ENCODE data around the gene FAM25A. TPM values are rescaled to one million over a fixed set of nuclear protein-coding genes. Genes with fewer than 3 reads are reported as not detected.
"Not testable (repeated sequence)": the region's sequence is repeated elsewhere in the genome, so short reads cannot be mapped to it uniquely, and the experiment has no call there.

Gene FAM25A
- total RNA-seq, 2 experiments from 2014 or later = not detected

DNA sequence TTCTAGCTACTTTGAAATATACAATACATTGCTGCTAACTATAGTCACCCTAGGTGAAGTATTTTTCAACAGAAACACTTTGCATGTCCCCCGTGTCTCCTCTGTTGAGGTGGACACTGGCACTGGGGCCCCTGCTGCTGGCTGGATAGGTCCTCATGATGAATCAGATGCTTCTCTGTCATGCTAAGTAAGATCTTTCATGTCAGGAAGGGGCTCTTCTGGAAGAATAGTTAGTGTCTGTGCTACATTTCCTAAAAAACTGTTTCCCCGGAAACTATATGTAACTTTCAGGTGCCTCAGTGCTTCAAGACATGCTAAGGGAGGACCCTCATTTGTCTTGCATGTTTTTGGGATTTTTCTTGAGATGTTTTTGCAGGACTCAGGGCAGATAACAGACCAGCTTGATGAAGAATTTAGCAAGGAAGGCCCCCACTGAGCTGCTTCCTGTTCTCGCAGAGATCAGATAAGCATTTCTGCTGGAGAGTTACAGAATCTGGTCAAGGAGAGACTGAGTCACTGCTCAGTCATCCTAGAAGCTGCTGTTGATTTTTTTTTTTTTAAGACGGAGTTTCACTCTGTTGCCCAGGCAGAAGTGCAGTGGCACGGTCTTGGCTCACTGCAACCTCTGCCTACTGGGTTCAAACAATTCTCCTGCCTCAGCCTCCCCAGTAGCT, 5.3 kb downstream of the FAM25A start:
- H3K9me3 Mint-ChIP-seq; H3K4me3 Mint-ChIP-seq; POLR2A ChIA-PET; H3K36me3 Mint-ChIP-seq (ENCODE audit: low read depth); H3K27me3 Mint-ChIP-seq: not testable (repeated sequence)
- DNase-seq = peak; percentile 32
- Mint-ChIP-seq H3K27ac (peak overlapping the region; percentile 77), H3K4me1 (peaks cover 14% of the 10 kb centered on the region)
- CTCF ChIA-PET = interaction anchor here (0.6 to 0.7 kb wide), 2 partner anchors 59 to 294 kb away, joined by 3 to 4 read pairs; no protein-coding TSS in a partner anchor

DNA sequence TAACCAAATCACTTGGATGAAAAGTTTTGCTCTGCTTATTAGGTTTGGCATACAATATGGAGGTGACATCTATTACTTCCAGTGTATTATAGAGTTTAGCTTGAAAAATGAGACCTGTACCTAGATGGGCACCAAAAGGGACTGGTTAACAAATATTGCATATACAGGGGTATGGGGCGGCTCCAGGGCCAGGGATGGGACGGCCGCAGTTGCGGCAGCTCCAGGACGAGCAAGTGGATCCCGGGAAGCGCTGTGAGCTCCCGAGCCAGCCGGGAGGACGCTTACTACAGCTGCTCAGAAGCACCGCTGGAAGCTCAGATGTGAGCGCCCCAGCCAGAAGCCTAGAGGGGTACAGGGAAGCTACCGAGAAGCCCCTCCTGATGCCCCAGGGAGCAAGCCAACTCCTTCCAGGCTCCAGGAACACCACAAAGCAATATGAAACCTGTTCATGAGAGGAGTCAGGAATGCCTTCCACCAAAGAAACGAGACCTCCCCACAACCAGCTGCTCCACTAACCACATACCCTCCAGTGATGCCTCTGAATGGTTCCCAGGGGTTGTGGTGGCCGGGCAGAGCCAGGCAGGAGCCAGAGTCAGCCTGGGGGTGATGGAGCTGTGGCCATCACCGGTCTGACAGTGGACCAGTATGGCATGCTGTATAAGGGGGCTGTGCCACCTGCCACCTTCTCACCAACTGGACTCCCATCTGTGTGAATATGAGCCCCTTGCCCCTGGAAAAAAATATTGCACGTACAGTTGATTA, 6.8 kb downstream of the FAM25A start:
- CTCF ChIA-PET = interaction anchor here (0.6 kb wide), 1 partner anchor 88 kb away, joined by 10 read pairs; no protein-coding TSS in a partner anchor
- H3K27ac Mint-ChIP-seq; POLR2A ChIA-PET; DNase-seq; H3K4me3 Mint-ChIP-seq; H3K27me3 Mint-ChIP-seq; H3K36me3 Mint-ChIP-seq (ENCODE audit: low read depth); H3K9me3 Mint-ChIP-seq: not testable (repeated sequence)
- H3K4me1 Mint-ChIP-seq = peaks cover 14% of the 10 kb centered on the region

DNA sequence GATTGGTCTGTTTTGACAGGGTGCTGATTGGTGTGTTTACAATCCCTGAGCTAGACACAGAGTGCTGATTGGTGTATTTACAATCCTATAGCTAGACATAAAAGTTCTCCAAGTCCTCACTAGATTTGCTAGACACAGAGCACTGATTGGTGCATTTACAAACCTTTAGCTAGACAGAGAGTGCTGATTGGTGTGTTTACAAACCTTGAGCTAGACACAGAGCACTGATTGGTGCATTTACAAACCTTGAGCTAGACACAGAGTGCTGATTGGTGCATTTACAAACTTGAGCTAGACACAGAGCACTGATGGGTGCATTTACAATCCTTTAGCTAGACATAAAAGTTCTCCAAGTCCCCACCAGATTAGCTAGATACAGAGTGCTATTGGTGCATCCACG, 10.3 kb downstream of the FAM25A start:
- DNase-seq; H3K27ac Mint-ChIP-seq; CTCF ChIA-PET; H3K9me3 Mint-ChIP-seq; POLR2A ChIA-PET; H3K36me3 Mint-ChIP-seq (ENCODE audit: low read depth); H3K4me3 Mint-ChIP-seq; H3K4me1 Mint-ChIP-seq: not testable (repeated sequence)
- H3K27me3 Mint-ChIP-seq = peaks cover 18% of the 10 kb centered on the region

DNA sequence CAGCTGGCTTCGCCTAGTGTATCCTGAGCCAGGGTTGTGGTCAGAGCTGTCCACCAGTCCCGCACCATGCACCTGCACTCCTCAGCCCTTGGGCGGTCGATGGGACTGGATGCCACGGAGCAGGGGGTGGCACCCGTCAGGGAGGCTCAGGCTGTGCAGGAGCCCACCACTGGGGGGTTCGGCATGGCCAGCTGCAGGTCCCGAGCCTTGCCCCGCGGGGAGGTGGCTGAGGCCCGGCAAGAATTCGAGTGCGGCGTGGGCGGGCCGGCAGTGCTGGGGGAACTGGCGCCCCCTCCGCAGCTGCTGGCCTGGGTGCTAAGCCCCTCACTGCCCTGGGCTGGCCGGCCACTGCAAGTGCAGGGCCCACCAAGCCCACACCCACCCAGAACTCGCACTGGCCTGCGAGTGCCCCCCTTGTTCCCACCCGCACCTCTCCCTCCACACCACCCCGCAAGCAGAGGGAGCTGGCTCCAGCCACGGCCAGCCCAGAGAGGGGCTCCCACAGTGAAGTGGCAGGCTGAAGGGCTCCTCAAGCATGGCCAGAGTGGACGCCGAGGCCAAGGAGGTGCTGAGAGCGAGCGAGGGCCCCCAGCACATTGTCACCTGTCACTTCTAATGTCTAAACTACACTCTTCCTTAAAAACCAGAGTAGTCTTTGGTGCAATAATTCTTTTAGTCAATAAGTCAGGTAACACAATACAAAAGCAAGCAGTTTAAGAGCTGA, 11.0 kb downstream of the FAM25A start:
- no peak for DNase-seq
- H3K4me1 Mint-ChIP-seq = peaks cover 2% of the 10 kb centered on the region
- no peaks in the 10 kb centered on the region for H3K36me3 Mint-ChIP-seq (ENCODE audit: low read depth)
- no peak overlapping the region for H3K4me3 Mint-ChIP-seq
- H3K27me3 Mint-ChIP-seq = peaks cover 18% of the 10 kb centered on the region
- no peak overlapping the region for H3K27ac Mint-ChIP-seq
- ChIA-PET CTCF (no interaction called here), POLR2A (no interaction called here)
- H3K9me3 Mint-ChIP-seq = peaks cover 5% of the 10 kb centered on the region

DNA sequence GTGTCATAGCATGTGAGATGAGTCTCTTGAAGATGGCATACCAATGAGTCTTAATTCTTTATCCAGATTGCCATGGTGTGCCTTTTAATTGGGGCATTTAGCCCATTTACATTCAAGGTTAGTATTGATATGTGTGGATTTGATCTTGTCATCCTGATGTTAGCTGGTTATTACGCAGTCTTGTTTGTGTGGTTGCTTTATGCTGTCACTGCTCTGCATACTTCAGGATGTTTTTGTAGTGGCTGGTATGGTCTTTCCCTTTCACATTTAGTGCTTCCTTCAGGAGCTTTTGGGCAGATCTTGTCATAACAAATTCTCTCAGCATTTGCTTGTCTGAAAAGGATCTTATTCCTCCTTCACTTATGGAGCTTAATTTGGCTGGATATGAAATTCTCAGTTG, 16.5 kb downstream of the FAM25A start:
- Mint-ChIP-seq H3K9me3 (no peaks in the 10 kb centered on the region), H3K4me3 (no peak overlapping the region)

DNA sequence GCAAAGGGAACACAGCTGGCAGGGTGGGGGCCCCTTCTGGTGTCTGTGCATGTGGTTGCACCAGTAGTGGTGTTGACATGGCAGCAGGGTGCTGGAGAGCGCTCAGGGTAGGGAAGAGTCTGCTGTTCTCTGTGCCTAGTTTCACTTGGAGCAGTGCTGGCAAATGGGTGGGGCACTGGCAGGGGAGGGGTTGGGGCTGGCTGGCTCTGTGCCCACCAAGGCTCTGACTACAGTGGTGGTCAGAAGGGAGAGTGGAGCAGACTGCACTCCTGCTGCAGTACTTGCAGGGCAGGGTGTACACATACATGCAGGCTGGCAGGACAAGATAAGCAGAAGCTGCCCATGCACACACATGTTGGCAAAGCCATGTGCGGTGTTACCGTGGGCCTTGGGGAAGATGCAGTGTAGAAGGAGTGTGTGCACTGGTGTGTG, 18.2 kb downstream of the FAM25A start:
- Mint-ChIP-seq H3K36me3 (ENCODE audit: low read depth) (peaks cover 4% of the 10 kb centered on the region), H3K27me3 (peaks cover 13% of the 10 kb centered on the region), H3K4me1 (no peaks in the 10 kb centered on the region), H3K4me3 (no peak overlapping the region), H3K9me3 (no peaks in the 10 kb centered on the region), H3K27ac (no peak overlapping the region)
- no peak for DNase-seq
- ChIA-PET CTCF (no interaction called here), POLR2A (no interaction called here)

More for the DNA sequence above, 16.5 kb downstream of the FAM25A start:
- DNase-seq = no peak
- Mint-ChIP-seq H3K36me3 (ENCODE audit: low read depth) (no peaks in the 10 kb centered on the region), H3K27me3 (peaks cover 22% of the 10 kb centered on the region), H3K27ac (no peak overlapping the region), H3K4me1 (no peaks in the 10 kb centered on the region)
- POLR2A ChIA-PET = no interaction called here
- CTCF ChIA-PET = interaction anchor here (0.8 kb wide), 1 partner anchor 69 kb away, joined by 3 read pairs; no protein-coding TSS in a partner anchor

DNA sequence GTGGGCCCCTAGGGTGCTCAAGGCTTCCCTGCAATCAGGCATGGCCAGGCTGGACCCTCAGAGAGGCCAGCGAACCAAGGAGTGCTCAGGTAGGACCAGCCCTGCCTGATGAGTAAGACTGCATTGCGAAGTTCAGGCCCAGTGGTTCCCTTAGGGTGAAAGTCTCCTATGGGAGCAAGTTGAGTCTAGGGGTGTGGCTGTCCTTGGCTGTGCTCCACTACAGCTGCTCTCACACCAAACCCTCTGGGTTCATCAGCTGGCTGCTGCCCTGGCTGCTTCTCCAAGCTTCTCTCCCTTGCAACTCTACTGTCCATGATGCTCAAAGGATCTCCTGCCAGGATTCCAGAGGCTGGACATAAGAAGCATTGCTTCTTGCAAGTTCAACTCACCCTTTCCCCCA, 18.7 kb downstream of the FAM25A start:
- Mint-ChIP-seq H3K4me3 (no peak overlapping the region), H3K9me3 (no peaks in the 10 kb centered on the region), H3K4me1 (no peaks in the 10 kb centered on the region), H3K36me3 (ENCODE audit: low read depth) (peaks cover 5% of the 10 kb centered on the region), H3K27me3 (peaks cover 13% of the 10 kb centered on the region), H3K27ac (no peak overlapping the region)
- DNase-seq = no peak
- ChIA-PET CTCF (no interaction called here), POLR2A (no interaction called here)

DNA sequence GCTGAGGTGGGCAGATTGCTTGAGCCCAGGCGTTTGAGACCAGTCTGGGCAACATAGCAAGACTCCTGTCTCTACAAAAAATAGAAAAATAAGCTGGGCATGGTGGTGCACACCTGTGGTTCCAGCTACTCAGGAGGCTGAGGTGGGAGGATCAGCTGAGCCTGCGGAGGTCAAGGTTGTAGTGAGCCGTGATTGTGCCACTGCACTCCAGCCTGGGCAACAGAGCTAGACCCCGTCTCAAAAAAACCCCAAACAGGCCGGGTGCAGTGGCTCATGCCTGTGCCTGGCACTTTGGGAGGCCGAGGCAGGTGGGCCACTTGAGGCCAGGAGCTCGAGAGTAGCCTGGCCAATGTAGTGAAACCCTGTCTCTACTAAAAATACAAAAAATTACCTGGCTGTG, 23.5 kb downstream of the FAM25A start:
- H3K27me3 Mint-ChIP-seq, H3K4me3 Mint-ChIP-seq, POLR2A ChIA-PET, H3K27ac Mint-ChIP-seq, H3K4me1 Mint-ChIP-seq, DNase-seq, H3K9me3 Mint-ChIP-seq, CTCF ChIA-PET: not testable (repeated sequence)
- H3K36me3 Mint-ChIP-seq (ENCODE audit: low read depth) = peaks cover 23% of the 10 kb centered on the region

DNA sequence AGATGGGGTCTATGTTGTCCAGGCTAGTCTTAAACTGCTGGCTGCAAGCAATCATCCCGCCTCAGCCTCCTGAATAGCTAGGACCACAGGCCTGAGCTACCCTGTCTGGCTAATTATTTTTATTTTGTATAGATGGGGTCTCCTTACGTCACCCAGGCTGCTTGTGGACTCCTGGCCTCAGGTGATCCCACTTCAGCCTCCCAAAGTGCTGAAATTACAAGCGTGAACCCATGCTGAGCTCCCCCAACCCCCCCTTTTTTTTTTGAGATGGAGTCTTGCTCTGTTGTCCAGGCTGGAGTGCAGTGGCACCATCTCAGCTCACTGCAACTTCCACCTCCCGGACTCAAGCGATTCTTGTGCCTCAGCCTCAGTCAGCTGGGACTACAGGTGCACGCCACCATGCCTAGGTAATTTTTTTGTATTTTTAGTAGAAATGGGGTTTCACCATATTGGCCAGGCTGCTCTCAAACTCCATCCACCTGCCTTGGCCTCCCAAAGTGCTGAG, 25.4 kb downstream of the FAM25A start:
- POLR2A ChIA-PET = interaction anchor here (1.3 kb wide), 1 partner anchor 48 kb away, joined by 5 read pairs; no protein-coding TSS in a partner anchor
- Mint-ChIP-seq H3K9me3 (no peaks in the 10 kb centered on the region), H3K4me1 (no peaks in the 10 kb centered on the region), H3K27ac (no peak overlapping the region), H3K36me3 (ENCODE audit: low read depth) (peaks cover 36% of the 10 kb centered on the region), H3K4me3 (no peak overlapping the region), H3K27me3 (no peaks in the 10 kb centered on the region)
- CTCF ChIA-PET = interaction anchor here (0.8 kb wide), 1 partner anchor 9 kb away, joined by 3 read pairs; no protein-coding TSS in a partner anchor
- DNase-seq = no peak

DNA sequence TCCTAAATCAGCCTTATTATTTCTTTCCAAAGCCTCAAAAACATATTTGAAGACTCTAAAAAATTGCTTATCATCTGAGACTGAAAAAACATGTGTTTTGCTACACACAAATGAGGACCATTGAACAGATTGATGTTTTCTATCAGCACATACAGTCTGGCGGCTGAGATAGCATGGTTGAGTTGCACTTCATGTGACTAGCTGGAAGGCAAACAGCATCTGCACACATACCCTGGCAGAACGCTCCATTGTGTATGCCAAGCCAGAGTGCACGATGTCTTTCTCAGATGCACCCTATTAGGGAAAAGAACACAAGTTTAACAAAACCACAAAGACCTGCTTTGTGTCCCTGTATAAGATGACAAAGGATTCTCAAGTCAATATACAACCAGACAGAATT, 33.0 kb downstream of the FAM25A start:
- POLR2A ChIA-PET = interaction anchor here (1.5 kb wide), 1 partner anchor 13 kb away, joined by 3 read pairs; no protein-coding TSS in a partner anchor
- no peaks in the 10 kb centered on the region for H3K9me3 Mint-ChIP-seq
- H3K4me3 Mint-ChIP-seq = no peak overlapping the region

DNA sequence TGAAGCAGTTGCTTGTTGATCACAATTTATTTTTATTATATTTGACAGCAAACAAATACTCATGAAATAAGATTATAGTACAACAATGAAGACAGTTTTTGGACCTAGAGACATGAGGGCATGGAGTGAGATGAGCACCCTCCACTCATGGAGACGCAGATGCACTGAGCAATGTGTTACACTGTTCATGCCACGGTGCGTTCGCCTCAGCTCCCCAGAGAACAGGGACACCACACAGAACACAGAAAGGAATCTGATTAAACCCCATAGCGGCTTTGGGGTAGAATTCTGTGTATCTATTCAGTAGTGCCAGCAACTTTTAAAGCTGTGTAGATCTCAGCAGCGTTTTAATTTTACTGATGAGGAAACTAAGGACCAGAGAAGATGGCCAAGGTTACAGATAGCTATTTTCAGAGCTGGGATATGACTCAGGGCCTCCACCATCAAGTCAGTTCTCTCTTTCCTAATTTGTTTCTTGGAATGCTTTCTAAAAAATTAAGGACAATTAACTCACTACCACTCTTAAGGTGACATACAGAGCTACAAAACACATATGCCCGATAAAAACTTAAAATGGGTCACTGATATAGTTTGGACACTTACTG, 33.6 kb downstream of the FAM25A start:
- Mint-ChIP-seq H3K4me1 (peaks cover 2% of the 10 kb centered on the region), H3K36me3 (ENCODE audit: low read depth) (peaks cover 51% of the 10 kb centered on the region), H3K4me3 (no peak overlapping the region), H3K9me3 (no peaks in the 10 kb centered on the region), H3K27ac (no peak overlapping the region), H3K27me3 (no peaks in the 10 kb centered on the region)
- DNase-seq = no peak
- ChIA-PET CTCF (interaction anchor here (1.2 to 1.5 kb wide), 3 partner anchors 39 to 115 kb away, joined by 5 read pairs; partner anchors contain the start of genes GLUD1 and SHLD2), POLR2A (interaction anchor here (1.5 kb wide), 2 partner anchors 14 to 40 kb away, joined by 3 to 6 read pairs; no protein-coding TSS in a partner anchor)

More for the DNA sequence above, 33.0 kb downstream of the FAM25A start:
- CTCF ChIA-PET = interaction anchor here (1.5 kb wide), 1 partner anchor 40 kb away, joined by 5 read pairs; no protein-coding TSS in a partner anchor
- Mint-ChIP-seq H3K27ac (no peak overlapping the region), H3K36me3 (ENCODE audit: low read depth) (peaks cover 51% of the 10 kb centered on the region), H3K27me3 (no peaks in the 10 kb centered on the region), H3K4me1 (peaks cover 2% of the 10 kb centered on the region)
- DNase-seq = no peak

Measured in activated CD4-positive, alpha-beta memory T cell treated with anti-CD3 and anti-CD28 coated beads, Interleukin-2, amount 10 ng/mL, durations not matched to agents 7 days and 5 days (primary cell).